GM19025 (cell line): ENCODE data around the gene P2RY2.
"Not testable (repeated sequence)": the region's sequence is repeated elsewhere in the genome, so short reads cannot be mapped to it uniquely, and the experiment has no call there.

Experiments used
- ATAC-seq: cut with Tn5 transposase; IDR thresholded peaks from one replicate; pipeline ENCODE4 v1.9.1; 2021; ENCODE audit warnings: mild to moderate bottlenecking, low read depth, moderate library complexity; ENCODE audit not compliant: unreplicated experiment

The P2RY2 gene

GRCh38 chr11:73226297-73227006 lies 8.4 kb downstream of the P2RY2 start:
- no peak for ATAC-seq

- ATAC-seq, result no peak
These were observed 9.6 kb downstream of the P2RY2 start for GRCh38 chr11:73227571-73228211.

- no peak for ATAC-seq
These were observed 10.4 kb downstream of the P2RY2 start for GRCh38 chr11:73228268-73229134.

- ATAC-seq, result no peak
These were observed 11.3 kb downstream of the P2RY2 start for GRCh38 chr11:73229321-73229895.

- no peak for ATAC-seq
These were observed 12.1 kb downstream of the P2RY2 start for GRCh38 chr11:73229896-73230875.

GRCh38 chr11:73230931-73231330 lies 12.8 kb downstream of the P2RY2 start:
- no peak for ATAC-seq

- not testable (repeated sequence) for ATAC-seq
These were observed 14.4 kb downstream of the P2RY2 start for GRCh38 chr11:73232487-73232886.

- ATAC-seq, result no peak
These were observed 15.1 kb downstream of the P2RY2 start for GRCh38 chr11:73233211-73233610.

- ATAC-seq, result no peak
These were observed 15.8 kb downstream of the P2RY2 start for GRCh38 chr11:73233692-73234470.

GRCh38 chr11:73234471-73235181 lies 16.5 kb downstream of the P2RY2 start:
- no peak for ATAC-seq

GRCh38 chr11:73235236-73235786 lies 17.2 kb downstream of the P2RY2 start:
- ATAC-seq, result no peak

- no peak for ATAC-seq
These were observed 18.2 kb downstream of the P2RY2 start for GRCh38 chr11:73236205-73236765.

GRCh38 chr11:73236854-73237253 lies 18.8 kb downstream of the P2RY2 start:
- ATAC-seq, result no peak

GRCh38 chr11:73237471-73238290 lies 19.6 kb downstream of the P2RY2 start:
- ATAC-seq, result no peak

- no peak for ATAC-seq
These were observed 21.0 kb downstream of the P2RY2 start for GRCh38 chr11:73239111-73239521.

- ATAC-seq, result no peak
These were observed 21.6 kb downstream of the P2RY2 start for GRCh38 chr11:73239571-73240189.
